Measurements from ENCODE around the gene DGCR2.
"Not testable (repeated sequence)": the region's sequence is repeated elsewhere in the genome, so short reads cannot be mapped to it uniquely, and the experiment has no call there.

Gene DGCR2, protein sequence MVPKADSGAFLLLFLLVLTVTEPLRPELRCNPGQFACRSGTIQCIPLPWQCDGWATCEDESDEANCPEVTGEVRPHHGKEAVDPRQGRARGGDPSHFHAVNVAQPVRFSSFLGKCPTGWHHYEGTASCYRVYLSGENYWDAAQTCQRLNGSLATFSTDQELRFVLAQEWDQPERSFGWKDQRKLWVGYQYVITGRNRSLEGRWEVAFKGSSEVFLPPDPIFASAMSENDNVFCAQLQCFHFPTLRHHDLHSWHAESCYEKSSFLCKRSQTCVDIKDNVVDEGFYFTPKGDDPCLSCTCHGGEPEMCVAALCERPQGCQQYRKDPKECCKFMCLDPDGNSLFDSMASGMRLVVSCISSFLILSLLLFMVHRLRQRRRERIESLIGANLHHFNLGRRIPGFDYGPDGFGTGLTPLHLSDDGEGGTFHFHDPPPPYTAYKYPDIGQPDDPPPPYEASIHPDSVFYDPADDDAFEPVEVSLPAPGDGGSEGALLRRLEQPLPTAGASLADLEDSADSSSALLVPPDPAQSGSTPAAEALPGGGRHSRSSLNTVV

DNA sequence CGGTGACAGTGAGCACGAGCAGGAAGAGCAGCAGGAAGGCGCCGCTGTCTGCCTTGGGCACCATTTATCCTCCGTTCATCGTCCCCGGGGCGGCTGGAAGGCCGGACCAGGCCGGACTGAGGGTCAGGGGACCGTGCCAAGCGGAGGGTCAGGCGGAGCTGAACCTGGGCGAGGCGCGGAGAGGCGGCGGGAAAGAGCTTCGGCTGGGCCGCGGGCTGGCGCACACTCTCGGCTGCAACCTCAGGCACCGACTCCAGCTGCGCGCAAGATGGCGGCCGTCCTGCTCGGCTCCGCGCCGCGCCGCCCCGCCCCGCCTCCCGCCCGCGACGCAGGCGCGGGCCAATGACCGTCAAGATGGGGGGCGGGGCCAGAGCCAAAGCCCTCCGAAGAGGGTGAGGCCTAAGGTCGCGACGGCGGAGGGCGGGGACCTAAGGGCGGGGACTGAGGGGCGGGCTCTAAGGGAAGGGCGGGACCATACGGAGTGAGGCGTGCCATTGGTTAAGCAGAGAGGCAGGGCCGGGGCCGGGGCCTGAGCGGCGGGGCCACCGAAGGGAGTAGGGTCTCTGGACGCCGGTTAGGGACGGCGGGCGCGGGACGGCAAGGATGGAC lies at the start of gene DGCR2:
Gene DGCR2 (minus strand): TSS at position 270 of the 609 bp plus-strand sequence. CDS start 206 bp downstream, at position 64.
- DNase-seq, result peak; percentile 88 to 92

DNA sequence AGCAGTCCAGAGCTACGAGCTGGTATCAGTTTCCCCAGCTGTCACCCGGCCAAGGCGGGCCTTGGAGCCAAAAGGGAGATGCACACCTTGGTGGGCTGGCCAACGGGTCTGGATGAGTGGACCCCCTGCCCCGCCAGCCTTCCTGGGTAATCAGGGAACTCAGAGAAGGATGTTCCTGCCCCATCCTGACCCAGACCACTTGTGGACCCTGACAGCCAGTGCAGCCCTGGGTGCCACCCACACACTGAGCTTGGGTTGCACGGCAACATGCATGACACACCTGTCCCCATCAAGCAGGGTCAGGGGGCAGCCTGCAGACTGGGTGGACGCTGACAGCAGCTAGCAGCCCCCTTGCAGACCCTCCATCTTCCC lies 47.7 kb upstream of the DGCR2 start:
- no peak for DNase-seq

DNA sequence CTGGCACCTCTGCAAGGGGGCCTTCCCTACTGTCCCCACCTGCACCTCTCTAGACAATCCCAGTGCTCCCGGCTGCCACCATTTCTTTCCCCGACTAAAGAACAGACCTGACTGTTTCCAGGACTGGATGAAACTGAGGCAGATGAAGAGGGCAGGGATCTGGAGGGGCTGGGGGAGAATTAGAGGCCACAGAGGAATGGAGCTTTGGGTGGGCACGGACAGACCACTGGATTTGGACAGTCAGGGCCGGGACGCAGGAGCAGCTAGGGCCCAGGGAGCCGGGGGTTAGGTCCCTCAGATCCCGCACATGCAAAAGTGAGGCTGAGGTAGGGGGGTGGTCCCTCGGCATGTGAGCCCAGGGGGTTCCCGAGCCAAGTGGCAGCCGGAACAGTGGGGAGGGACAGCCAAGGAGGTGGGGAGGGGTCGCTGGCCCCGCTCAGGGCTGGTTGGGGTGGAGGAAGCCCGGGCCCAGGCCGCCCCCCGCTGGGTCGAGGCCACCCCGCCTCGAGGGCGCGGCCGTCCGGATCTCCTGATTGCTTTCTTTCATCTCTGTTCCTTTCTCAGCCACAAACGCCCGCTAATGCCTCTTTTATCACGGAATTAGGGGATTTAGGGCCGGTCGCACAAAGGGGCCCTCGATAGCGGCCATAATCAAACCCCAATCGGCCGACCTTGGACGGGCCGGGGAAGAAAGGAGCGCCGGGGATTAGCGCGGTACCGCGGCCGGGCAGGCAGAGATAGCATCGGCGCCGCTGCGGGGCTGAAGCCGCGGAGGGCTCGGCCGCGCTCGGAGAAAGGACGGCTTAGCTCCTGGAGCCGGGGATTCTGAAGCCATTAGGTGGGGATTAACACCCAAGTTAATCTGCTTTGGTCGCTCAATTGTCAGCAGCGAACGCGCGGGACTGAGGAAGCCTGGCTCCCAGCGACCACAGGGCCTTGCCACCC lies 47.1 kb upstream of the DGCR2 start:
- no peak for DNase-seq

DNA sequence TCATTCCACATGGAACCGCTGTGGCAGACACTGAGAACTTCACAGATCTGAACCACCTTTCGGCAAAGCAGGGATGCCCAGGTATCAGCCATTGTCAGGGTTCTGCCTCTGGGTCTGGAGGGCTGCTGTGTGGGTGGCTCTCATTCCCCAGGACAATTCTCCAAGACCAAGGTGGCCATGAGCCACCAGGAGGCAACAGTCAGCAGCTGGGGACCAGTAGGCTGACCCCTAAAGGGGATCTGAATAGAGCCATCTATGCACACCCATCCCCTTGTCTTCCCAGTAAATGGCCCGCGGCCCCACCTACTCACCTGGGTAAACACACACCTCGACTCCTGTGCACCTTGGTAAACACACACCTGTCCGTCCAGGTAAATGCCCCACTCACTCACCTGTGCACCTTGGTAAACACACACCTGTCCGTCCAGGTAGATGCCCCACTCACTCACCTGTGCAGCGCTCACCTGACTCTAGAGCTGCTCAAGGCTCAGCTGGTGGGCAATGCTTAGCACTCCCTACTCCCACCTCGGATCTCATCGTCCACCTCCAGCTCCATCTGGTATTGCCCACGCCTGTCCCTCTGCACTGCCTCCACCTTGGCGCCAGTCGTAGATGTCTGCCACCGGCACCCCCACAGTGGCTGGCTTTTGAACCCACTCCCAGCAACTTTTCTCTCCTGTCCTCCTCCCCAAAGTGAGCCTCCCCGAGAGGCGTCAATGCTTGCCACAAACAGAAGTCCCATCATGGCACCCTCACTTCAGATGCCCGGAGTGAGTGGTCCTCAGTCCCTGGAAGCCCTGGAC lies 46.1 kb upstream of the DGCR2 start:
- no peak for DNase-seq

DNA sequence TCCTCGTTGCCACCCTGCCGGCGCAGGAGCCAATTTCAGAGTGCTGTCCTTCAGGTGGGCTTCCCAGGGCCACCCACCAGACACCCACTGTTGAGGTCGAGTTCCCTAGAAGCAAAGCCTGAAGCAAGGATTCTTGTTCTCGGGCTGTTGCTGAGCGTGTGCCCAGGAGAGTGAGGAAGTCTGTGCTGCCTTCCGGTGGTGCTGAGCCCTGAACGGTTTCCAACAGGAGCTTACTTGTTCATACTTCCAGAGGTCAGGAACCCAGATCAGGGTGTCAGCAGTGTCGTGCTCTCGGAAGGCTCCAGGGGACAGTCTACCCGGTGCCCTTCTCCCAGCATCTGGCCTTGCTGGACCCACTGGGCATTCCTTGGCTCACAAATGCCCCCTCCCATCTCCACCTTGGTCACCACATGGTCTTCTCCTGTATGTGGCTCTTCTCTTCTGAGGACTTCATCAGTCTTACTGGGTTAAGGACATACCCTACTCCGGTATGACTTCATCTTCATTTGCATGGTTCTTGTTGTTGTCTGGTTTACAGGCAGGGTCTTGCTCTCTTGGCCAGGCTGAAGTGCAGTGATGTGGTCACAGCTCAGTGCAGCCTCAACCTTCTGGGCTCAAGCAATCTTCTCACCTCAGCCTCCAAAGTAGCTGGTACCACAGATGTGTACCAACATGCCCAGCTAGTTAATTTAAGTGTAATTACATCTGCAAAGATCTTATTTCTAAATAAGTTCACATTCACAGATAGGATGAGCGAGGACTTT lies 45.1 kb upstream of the DGCR2 start:
- DNase-seq, result no peak

DNA sequence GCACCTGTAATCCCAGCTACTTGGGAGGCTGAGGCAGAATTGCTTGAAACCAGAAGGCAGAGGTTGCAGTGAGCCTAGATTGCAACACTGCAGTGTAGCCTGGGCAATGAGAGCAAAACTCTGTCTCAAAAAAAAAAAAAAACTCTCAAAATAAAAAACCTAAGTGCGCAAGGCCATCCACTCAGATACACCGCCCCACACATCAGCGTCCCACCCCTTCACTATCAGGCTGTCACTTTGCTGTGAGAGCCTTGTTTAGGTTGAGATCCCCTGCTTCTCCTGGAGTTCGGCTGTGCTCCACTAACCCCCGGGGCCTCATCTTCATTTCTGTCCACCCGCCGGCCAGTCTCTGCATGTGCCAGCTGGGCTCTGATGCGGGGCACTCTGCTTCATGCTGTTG lies 44.2 kb upstream of the DGCR2 start:
- no peak for DNase-seq

DNA sequence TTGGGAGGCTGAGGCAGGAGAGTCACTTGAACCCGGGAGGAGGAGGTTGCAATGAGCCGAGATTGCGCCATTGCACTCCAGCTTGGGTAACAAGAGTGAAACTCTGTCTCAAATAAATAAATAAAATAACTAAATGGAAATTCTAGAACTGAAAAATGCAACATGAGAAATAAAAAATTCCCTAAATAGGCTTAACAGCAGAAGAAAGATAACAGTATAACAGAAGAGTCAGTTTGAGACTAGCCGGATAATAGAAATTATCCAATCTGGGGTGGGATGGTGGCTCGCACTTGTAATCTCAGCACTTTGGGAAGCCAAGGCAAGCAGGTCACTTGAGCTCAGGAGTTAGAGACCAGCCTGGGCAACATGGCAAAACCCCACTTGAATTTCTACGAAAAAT lies 42.2 kb upstream of the DGCR2 start:
- no peak for DNase-seq

DNA sequence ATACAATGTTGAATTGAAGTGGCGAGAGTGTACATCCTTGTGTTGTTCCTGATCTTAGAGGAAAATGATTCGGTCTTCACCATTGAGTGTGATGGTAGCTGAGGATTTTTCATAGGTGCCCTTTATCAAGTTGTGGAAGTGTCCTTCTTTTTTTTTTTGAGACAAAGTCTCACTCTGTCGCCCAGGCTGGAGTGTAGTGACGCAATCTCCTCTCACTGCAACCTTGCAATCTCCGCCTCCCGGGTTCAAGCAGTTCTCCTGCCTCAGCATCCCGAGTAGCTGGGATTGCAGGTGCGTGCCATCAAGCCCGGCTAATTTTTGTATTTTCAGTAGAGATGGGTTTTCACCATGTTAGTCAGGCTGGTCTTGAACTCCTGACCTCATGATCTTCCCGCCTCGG lies 36.4 kb upstream of the DGCR2 start:
- not testable (repeated sequence) for DNase-seq

DNA sequence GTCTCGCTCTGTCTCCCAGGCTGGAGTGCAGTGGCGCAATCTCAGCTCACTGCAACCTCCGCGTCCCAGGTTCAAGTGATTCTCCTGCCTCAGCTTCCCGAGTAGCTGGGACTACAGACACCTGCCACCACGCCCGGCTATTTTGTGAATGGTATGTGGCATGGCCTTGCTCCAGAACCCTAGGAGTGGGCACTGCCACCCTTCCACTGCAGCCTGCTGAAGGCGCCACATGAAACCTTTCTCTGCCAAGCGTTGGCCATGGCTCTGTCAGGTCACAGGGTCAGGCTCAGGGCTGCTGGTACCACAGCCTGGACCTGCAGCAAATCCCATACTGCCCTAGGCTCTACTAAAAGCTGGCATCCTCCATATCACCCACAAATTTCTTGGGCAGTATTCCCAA lies 33.9 kb upstream of the DGCR2 start:
- not testable (repeated sequence) for DNase-seq

DNA sequence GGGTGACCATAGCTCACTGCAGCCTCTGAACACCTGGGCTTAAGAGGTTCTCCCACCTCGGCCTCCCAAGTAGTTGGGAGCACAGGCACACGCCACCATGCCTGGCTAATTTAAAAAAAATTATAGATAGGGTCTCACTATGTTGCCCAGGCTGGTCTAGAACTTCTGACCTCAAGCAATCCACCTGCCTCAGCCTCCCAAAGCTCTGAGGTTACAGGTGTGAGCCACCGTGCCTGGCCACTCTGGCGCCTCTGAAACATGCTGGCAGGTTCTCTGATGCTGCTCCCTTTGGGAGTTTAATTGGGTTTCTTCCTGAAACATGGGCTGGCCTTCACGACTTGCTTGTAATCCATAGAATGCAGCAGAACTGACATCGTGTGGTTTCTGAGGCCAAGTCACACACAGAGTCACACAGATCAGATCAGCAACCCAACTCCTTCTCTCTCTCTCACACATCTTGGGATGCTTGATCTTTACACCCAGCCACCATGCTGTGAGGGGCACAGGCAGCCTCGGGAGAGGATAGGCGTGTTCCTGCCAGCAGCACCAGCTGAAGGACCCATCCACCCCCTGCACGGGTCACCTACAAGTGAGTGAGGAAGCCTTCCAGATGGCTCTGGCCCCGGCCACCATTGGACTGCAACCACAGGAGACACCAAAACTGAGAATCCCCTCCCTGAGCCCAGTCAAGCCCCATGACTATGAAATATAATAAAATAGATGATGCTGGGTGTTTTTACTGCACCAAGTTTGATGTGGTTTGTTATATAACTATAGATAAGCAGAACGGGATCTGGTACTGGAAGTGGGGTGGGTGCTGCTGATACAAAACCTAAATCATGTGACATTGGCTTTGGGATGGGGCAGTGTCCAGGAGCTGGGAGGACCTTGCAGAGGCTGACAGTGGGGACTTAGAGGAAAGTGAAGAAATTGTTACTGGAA lies 31.0 kb upstream of the DGCR2 start:
- no peak for DNase-seq

DNA sequence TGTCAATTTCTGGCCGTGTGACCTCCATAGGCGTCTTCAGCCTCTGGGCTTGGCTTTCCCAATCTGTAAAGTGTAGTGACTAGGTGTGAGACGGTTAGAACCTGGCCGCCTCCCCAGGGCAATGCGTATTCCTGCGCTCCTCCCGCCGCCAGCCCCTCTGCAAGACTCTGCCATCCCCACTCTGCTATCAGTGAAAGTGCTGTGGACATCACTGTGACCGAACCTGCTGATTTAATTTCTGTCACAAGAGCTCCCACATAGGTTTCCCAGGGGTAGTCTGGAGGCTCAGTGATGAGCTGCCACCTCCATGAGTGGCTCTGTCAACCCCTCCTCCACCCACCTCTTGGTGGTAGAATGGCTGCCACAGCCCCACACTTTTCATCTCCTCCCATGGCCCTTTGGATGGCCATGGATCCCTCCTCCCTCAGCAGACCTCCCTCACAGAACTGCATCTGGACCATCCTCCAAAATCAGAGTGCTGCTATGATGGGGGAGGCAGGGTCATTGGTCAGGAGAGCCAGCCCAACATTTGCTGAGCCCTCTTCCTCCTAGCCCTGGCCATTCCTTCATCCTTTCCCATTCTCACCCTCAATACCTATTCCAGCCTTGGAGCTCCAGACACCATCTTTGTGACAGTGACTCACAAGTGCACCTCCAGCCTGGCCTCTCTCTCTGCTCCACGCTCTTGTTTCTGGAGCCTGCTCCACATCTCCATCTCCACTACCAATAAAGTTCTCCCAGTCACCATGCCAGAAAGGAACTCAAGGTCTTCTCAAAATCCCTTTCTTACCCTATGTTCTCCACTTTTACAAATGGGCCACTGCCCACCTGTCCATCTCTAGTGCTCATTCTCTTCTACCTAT lies 29.3 kb upstream of the DGCR2 start:
- DNase-seq, result no peak

DNA sequence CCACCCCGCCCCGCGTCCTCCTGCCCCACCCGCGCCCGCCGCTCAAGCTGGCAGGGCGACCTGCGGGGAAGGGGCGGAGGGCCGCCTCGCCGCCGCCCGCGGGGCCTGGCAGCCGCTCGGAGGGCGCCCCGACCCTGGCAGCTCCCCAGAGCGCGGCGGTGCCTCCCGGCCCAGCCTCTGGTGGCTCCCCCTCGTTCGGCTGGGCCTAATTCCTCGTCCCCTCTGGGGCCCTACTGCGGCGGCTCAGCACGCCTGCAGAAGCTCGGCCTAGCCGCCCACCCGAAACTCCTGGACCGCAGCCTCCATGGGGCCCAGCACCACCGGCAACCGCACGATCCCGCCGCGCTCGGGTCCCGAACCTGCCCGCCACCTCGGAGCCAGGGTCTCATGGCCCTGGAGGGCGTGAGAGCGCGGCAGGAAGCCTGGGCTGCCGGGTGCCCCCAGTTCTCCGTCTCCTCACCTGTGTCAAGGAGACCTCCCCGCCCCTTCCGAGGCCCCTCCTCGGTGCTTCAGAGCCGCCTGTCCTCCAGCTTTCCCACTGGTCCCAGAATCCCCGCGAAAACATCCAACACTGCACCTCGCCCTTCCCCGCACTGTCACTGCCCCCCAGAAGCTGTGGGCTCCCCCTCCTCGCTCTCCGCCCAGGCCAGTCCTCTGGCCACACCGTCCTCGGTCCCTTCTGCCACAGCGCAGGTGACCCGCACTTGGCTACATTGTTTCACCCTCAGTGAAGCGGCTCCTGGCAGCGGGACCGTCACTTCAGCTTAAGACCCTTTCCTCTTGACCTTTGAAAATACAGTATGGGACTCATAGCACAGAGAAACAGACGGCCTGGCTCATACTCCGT lies 28.5 kb upstream of the DGCR2 start:
- DNase-seq, result no peak

DNA sequence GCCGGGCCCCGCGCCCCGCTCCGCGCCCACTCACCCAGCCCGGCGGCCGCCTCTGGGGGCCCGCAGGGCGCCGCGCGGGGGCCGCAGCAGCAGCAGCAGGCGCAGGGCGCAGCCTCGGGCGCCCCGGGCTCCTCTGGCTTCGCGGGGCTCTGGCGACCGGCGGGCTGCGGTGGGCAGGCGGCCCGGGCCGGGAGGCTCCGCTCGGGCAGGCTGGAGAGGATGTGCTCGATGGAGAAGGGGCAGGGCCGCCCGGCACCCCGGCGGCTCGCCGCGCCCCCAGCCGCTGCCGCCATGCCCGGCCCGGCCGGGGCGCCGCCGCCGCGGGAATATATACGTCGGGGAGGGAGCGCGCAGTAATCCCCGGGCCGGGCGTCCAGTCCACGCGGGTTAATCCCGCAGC lies 27.8 kb upstream of the DGCR2 start, which contains the start of gene GSC2:
Gene GSC2 (minus strand): TSS at position 302 of the 400 bp plus-strand sequence. CDS start 9 bp downstream, at position 293.
- no peak for DNase-seq

DNA sequence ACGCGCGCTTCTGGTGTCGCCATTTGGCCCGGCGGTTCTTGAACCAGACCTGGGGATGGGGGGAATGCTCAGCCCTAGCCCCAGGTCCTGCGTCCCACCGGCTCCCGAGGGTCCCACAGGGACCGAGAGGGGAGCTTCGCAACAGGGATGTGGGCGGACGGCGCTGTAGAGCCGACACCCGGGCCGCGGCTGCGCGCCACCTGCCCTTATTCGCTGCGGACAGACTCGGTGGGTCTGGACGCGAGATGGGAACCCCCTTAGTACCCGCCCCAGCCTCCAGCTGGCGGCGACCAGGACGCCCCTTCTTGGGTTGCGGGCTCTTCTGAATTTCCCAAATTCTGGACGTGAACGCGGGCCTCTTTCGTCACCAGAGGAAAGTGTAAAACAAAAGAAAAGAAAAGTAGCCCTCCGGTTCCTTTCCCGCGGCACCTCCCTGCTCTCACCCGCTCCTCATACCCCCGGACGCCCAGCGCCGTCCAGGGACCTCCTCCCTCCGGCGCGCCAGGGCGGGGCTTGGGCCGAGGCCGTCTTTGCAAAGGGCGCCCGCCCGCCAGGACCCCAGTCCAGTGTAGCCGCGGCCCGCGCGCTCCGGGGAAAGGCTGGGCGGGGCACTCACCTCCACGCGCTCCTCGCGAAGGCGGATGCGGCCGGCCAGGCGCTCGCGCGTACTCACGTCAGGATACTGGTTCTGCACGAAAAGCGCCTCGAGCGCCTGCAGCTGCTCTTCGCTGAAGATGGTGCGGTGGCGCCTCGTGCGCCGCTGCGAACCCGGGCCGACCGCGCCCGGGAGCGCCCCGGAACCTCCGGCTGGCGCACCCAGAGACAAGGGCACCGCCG lies 27.1 kb upstream of the DGCR2 start:
- DNase-seq, result no peak

DNA sequence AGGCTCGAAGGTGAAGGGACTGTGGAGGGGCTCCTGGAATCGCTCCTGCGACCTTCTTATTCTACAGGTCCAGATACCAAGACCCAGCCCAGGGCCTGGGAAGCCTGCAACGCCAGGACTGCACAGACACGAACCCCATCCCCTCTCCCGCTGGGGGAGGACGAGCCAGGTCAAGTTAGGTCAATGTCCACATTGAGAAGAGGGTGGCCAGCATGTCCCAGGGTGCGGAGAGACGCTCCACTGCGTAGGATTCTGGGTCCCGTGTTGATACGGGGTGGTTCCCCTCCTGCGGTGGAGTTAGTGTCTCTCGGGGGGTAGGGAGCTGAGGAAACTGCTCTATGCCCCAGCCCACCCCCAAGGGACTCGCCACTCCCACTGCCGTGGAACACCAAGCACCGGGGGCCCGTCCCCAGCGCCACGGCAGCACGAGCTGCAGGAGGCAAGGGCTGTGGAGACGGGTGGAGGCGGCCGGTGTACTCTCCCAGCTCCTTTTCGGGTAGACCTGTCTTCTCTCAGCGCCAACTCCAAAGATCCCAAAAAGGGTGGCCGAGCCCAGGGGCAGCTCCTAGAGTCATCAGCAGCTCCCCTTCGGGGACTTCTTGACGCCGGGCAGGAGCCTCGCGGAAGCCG lies 26.3 kb upstream of the DGCR2 start:
- no peak for DNase-seq

DNA sequence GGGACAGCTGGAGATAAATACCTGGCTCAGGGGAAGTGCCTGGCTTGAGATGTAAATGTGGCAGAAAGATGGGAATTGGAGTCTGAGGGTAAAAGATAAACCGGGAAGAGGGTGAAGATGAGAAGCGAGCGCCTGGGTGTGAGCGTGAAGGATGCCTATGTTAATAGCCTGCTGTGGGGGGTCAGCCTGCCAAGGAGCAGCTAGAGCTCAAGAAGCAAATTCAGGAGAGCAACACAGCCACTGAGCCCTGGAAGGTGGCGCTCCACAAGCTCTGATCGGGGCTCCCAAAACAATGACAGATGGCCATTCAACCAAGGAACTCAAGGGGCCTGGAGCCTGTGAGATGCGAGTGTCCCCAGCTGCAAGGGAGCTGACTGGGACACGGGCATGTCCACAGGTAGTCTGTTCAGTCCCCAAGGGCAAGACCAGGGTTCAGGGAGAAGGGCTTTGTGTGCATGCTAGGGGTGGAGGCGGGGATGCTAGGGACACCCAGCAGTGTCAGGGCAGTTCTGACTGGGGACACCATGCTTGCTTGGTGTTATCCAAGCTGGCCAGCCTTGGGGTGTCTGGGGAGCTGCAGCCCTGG lies 25.1 kb upstream of the DGCR2 start:
- DNase-seq, result no peak

Data from SHP77 (cell line).